Dendritic cell treated with granulocyte-macrophage colony-stimulating factor and Interleukin-4, amounts not matched to agents 40 ng/mL and 50 ng/mL, for 4 days (primary cell): ENCODE results near the gene LSM2.
"Not testable (repeated sequence)": the region's sequence is repeated elsewhere in the genome, so short reads cannot be mapped to it uniquely, and the experiment has no call there.

ENCODE experiments used
- H3K27ac Mint-ChIP-seq: one replicate; pipeline ENCODE4 v1.8.0; 2022; ENCODE audit warnings: mild to moderate bottlenecking, mixed read lengths
- H3K27me3 Mint-ChIP-seq: one replicate; pipeline ENCODE4 v1.8.0; 2022; ENCODE audit warnings: mild to moderate bottlenecking, mixed read lengths
- H3K36me3 Mint-ChIP-seq: one replicate; pipeline ENCODE4 v1.8.0; 2022; ENCODE audit warnings: low read depth, mixed read lengths
- H3K4me1 Mint-ChIP-seq: one replicate; pipeline ENCODE4 v1.8.0; 2022; ENCODE audit warnings: low read depth, mixed read lengths
- H3K4me3 Mint-ChIP-seq: one replicate; pipeline ENCODE4 v1.8.0; 2022; ENCODE audit warnings: mild to moderate bottlenecking, moderate library complexity, mixed read lengths
- H3K9me3 Mint-ChIP-seq: one replicate; pipeline ENCODE4 v1.8.0; 2022; ENCODE audit warnings: mixed read lengths
- intact Hi-C: fragments of 100-400 bp; cut with micrococcal nuclease; formaldehyde crosslinking; loops from one replicate; pipeline ENCODE4 v1.15.0; 2022

The LSM2 gene

DNA sequence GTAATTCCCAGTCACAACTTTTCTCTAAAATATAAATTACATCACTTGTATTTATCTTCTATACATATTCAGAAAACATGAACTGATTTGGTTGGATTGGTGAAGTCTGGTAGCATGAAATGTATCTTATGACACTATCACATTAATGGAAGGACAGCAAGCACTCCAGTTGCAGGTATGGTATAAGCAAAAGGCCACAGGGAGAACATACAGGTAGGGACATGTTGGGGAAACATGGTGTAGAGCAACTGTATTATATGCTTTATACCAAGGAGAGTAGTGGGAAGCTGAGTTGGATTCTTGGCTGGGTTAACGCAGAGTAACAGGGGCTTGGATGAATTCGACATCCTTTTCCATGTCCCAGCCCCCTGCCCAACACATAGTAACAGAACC, 9.8 kb downstream of the LSM2 start:
- H3K27me3 Mint-ChIP-seq: no peaks in the 10 kb centered on the region
- H3K4me3 Mint-ChIP-seq: no peak overlapping the region
- intact Hi-C loops: loop anchor here (1.0 kb wide), 1 partner anchor 9 kb away; the partner anchor contains the start of gene LSM2
- no peak overlapping the region for H3K27ac Mint-ChIP-seq
- peaks cover 60% of the 10 kb centered on the region for H3K36me3 Mint-ChIP-seq
- peaks cover 31% of the 10 kb centered on the region for H3K4me1 Mint-ChIP-seq
- no peaks in the 10 kb centered on the region for H3K9me3 Mint-ChIP-seq

DNA sequence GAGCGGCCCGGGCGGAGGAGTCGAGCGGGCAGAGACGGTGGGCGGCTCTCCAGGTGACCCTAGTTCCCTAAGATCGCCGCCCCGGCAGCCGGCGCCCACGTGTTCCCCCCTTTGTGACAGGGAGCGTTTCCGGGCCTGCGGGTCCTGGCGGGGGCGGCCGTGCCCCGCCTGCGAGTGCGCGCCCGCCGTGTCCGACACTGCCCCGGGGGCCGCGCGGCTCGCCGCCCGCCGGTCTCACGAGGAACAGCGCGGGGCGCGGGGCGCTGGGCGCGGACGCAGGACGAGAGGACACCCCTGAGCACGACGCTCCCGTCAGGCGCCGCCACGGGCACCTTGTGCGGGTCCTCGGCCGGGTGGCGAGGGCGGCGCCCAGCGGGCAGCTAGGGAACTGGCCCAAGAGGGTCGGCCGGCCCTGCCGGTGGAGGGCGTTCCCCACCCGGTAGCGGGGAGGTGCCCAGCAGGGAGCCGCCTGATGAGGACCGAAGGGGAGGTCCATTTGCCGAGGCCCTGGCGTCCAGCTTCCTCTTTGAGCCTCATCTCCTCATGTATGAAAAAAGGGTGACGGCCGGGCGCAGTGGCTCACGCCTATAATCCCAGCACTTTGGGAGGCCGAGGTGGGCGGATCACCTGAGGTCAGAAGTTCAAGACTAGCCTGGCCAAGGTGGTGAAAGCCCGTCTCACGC, 11.0 kb downstream of the LSM2 start, which contains the start of gene VARS1:
Gene VARS1, minus strand, starts transcription at position 137 of the 683 bp plus-strand sequence. CDS start 535 bp downstream, outside the sequence.
- no peaks in the 10 kb centered on the region for H3K9me3 Mint-ChIP-seq
- H3K36me3 Mint-ChIP-seq: peaks cover 63% of the 10 kb centered on the region
- intact Hi-C loops: loop anchor here (1.0 to 2.0 kb wide), 2 partner anchors 11 to 19 kb away; partner anchors contain the start of genes HSPA1A, HSPA1L and LSM2

DNA sequence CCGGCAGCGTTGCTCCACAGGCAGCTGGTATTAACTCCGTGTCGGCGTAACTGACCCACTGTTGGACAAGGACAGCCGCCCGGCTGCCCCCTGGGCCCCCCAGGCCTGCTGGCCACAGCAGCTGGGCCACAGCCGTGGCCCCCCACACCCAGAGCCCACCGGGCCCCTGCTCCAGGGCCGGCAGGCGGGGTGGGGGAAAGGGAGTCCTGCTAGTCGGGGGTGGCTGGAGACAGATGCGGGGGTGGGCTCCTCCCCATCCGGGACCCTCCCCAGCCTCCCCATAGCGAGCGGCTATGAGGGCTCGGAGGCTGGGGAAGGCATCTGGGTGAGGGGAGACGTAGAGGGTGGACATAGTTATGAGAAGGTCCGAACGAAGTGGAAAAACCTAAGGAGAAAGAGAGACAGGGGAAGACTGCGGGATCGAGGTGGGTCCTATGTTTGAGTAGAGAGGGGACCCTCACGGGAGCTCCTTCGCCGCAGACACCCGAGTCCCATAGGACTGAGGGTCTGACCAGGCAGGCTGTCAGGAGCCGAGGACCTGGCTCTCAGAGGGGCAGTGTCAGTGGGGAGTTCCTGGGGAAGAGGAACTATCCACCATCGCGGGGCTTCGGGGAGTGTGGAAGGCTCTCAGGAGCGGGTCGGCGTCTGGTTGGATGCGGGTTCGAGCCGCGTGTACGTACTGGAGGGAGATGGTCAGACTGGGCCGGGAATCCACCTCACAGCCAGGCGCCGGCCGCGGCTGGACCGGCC, 11.7 kb downstream of the LSM2 start:
- H3K4me1 Mint-ChIP-seq: peaks cover 47% of the 10 kb centered on the region
- peak overlapping the region; percentile 95 for H3K4me3 Mint-ChIP-seq
- H3K9me3 Mint-ChIP-seq: no peaks in the 10 kb centered on the region
- intact Hi-C loops: loop anchor here (2.0 to 5.0 kb wide), 2 partner anchors 20 to 37 kb away; partner anchors contain the start of genes HSPA1A and HSPA1L
- H3K36me3 Mint-ChIP-seq: peaks cover 69% of the 10 kb centered on the region
- H3K27me3 Mint-ChIP-seq: no peaks in the 10 kb centered on the region
- H3K27ac Mint-ChIP-seq: peak overlapping the region; percentile 96

More for the DNA sequence above, 11.0 kb downstream of the LSM2 start, which contains the start of gene VARS1:
- H3K27me3 Mint-ChIP-seq: no peaks in the 10 kb centered on the region
- H3K27ac Mint-ChIP-seq: peak within 1 kb of the TSS; percentile 96
- peak within 1 kb of the TSS; percentile 95 for H3K4me3 Mint-ChIP-seq
- H3K4me1 Mint-ChIP-seq: peaks cover 42% of the 10 kb centered on the region

DNA sequence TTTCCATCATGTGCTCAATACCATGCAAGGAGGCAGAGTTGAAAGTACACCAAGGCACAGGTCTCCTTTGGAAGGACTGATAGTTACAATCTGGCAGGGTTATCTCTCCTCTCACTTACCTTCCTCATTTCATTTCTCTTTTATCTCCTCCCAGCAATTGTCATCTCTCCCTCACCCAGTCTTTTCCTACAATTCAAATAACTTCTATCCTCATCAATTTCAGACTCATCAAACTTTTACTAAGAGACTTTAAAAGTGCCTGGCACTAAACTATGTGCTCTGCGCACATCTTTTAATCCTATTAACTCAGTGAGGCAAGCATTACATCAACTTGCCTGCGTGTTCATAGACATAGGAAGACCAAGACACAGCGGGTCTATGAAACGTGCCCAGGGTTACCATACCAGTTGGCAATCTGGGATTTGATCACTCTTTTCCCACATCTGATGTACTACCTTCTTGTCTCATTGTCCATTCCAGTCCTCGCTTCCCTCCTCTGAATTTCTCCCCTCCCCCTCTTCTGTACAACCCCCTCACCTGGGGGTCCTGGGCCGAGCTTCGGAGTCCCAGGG, 12.4 kb downstream of the LSM2 start:
- peak overlapping the region; percentile 96 for H3K27ac Mint-ChIP-seq
- no peaks in the 10 kb centered on the region for H3K9me3 Mint-ChIP-seq
- H3K27me3 Mint-ChIP-seq: no peaks in the 10 kb centered on the region
- peak overlapping the region; percentile 95 for H3K4me3 Mint-ChIP-seq
- peaks cover 51% of the 10 kb centered on the region for H3K4me1 Mint-ChIP-seq
- H3K36me3 Mint-ChIP-seq: peaks cover 76% of the 10 kb centered on the region
- intact Hi-C loops: loop anchor here (2.0 to 5.0 kb wide), 2 partner anchors 20 to 38 kb away; partner anchors contain the start of genes HSPA1A and HSPA1L

DNA sequence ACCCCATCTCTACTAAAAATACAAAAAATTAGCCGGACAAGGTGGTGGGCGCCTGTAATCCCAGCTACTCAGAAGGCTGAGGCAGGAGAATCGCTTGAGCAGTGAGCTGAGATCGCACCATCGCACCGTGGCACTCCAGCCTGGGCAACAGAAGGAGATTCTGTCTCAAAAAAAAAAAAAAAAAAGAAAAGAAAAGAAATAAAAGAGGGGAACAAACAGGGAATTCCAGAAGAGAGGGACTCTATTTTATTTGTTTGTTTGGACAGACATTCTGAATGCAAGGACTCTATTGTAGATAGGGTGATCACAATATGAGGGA, 12.9 kb downstream of the LSM2 start:
- not testable (repeated sequence) for H3K27me3 Mint-ChIP-seq, H3K4me3 Mint-ChIP-seq, H3K9me3 Mint-ChIP-seq
- intact Hi-C loops: loop anchor here (2.0 to 5.0 kb wide), 2 partner anchors 21 to 38 kb away; partner anchors contain the start of genes HSPA1A and HSPA1L
- Mint-ChIP-seq H3K36me3 (peaks cover 77% of the 10 kb centered on the region), H3K27ac (peak overlapping the region; percentile 96), H3K4me1 (peaks cover 56% of the 10 kb centered on the region)

DNA sequence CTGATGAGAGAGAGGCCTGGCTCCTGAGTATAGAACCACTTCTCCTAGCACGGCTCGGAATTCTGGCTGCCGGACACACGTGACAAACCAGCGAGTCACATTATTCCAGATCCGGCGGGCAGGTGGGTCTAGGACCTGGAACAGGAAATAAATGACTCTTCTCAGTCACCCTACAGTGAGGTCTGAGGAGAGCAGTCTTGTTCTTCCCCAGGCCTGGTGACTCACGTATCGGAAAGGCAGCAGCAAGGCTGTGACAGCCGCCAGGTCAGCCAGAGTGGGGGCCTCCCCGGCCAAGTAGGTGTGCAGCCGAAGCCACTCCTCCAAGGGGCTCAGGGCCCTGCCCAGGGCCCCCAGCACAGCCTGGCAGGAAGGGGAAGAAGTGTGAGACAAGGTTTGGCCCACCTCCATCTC, 14.0 kb downstream of the LSM2 start:
- no peaks in the 10 kb centered on the region for H3K9me3 Mint-ChIP-seq
- no peak overlapping the region for H3K4me3 Mint-ChIP-seq
- H3K27me3 Mint-ChIP-seq: no peaks in the 10 kb centered on the region
- intact Hi-C loops: loop anchor here (5.0 kb wide), 1 partner anchor 40 kb away; no protein-coding TSS in a partner anchor
- peaks cover 69% of the 10 kb centered on the region for H3K36me3 Mint-ChIP-seq
- H3K4me1 Mint-ChIP-seq: peaks cover 56% of the 10 kb centered on the region
- H3K27ac Mint-ChIP-seq: peak overlapping the region; percentile 18

DNA sequence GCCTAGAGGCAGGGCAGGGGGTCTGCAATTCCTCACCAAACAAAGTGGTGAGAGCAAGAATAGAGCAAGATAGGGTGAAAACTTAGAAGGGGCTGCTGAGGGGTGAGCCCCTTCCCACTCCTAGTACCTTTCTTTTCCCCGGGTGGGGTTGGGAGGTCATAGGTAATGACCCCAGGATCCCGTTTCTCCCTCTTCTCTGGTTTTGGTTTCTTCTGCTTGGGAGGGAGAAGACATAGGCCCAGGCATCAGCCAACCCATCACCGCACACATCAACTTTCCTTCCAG, 14.7 kb downstream of the LSM2 start:
- no peak overlapping the region for H3K27ac Mint-ChIP-seq
- H3K36me3 Mint-ChIP-seq: peaks cover 69% of the 10 kb centered on the region
- peaks cover 56% of the 10 kb centered on the region for H3K4me1 Mint-ChIP-seq
- intact Hi-C loops: loop anchor here (5.0 kb wide), 1 partner anchor 40 kb away; no protein-coding TSS in a partner anchor
- no peak overlapping the region for H3K4me3 Mint-ChIP-seq
- H3K9me3 Mint-ChIP-seq: no peaks in the 10 kb centered on the region
- no peaks in the 10 kb centered on the region for H3K27me3 Mint-ChIP-seq

DNA sequence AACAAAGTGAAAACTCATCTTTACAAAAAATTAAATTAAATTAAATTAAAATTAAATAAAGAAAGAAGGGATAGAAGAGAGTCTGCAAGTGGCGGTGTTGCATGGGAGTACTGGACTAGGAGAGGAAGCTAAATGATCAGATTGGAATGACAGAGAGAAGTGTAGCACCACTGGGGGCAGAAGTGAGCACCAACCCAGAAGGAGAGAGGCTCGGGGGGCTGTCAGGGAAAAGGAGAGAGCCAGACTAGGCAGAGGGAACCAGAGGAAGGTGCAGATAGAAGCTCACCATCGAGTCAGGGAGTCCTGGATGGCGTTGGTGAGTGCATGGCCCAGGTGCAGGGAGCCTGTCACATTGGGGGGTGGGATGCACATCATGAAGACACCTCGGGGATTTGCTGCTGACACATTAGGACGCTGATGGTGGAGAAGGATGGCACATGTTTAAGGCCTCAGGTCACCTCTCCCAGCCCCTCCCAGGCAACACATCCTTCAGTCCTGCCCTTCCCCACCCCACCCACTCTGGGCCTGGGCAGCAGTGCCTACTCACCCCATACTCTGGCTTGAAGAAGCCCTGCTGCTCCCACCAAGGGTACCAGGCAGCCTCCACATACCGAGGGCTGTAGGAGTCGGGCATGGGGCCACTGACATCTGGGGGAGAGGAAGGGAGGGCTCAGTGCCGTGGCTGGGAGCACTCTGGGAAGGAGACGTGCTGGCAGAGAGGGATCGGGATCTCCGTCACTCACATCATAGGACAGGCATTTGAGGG, 15.3 kb downstream of the LSM2 start:
- H3K27me3 Mint-ChIP-seq: no peaks in the 10 kb centered on the region
- no peaks in the 10 kb centered on the region for H3K9me3 Mint-ChIP-seq
- H3K36me3 Mint-ChIP-seq: peaks cover 71% of the 10 kb centered on the region
- H3K4me3 Mint-ChIP-seq: no peak overlapping the region
- peaks cover 56% of the 10 kb centered on the region for H3K4me1 Mint-ChIP-seq
- peak overlapping the region; percentile 88 for H3K27ac Mint-ChIP-seq
- intact Hi-C loops: loop anchor here (5.0 kb wide), 1 partner anchor 41 kb away; no protein-coding TSS in a partner anchor

DNA sequence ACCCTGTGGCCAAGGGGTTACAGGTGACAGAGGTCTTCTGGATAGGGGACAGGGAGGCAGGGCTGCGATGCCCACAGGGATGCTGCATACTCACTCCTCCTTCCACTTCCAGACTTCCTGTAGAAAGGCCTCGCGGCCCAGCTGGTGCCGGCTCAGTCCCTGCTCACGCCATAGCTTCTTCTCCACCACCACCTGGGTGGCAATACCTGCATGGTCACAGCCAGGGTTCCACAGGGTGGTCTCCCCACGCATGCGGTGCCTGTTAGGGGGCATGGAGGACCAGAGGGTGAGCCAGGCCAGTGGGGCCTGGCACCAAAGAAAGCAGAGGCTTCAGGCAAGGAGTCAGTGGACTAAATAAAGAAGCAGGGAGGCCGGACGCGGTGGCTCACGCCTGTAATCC, 21.3 kb downstream of the LSM2 start:
- H3K36me3 Mint-ChIP-seq: peaks cover 83% of the 10 kb centered on the region
- intact Hi-C loops: no loop called here
- H3K27me3 Mint-ChIP-seq: no peaks in the 10 kb centered on the region
- no peaks in the 10 kb centered on the region for H3K9me3 Mint-ChIP-seq
- H3K4me1 Mint-ChIP-seq: peaks cover 11% of the 10 kb centered on the region
- H3K27ac Mint-ChIP-seq: no peak overlapping the region
- no peak overlapping the region for H3K4me3 Mint-ChIP-seq

DNA sequence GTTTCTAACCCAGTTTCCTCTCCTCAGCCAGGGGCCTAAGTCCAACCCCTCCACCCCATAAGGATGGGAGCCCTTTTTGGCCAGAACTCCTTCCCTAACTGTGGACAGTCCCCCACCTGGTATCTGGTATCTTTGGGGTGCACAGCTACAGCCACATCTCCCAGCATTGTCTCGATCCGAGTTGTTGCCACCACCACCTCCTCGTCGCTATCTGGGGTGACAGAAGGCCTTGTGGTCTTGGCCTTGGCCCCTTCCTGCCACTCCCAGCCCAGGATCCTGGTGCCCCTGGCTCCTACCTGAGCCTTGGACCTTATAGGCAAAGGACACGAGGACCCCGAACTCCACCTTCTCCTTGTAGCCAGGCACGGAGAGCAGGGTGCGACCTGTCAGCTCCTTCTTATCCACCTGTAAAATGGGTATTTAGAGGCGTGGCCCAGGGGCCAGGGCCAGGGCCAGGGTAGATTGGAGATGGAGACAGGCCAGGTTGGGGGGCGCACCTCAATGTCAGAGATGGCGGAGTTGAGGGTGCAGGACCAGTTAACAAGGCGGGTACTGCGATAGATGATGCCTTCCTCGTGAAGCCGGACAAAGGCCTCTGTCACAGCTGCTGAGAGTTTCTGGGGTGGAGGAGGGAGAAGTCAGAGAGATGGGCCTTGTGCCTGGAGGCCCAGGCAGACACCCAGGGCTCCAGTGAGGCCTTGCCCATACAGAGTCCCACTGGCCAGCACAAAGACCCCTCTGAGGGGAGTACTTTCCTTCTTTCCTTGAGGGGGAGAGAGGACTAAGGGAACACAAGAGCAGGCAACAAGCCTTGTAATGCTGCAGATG, 22.5 kb downstream of the LSM2 start:
- no peak overlapping the region for H3K4me3 Mint-ChIP-seq
- no peak overlapping the region for H3K27ac Mint-ChIP-seq
- intact Hi-C loops: no loop called here
- peaks cover 4% of the 10 kb centered on the region for H3K4me1 Mint-ChIP-seq
- H3K36me3 Mint-ChIP-seq: peaks cover 84% of the 10 kb centered on the region
- H3K27me3 Mint-ChIP-seq: no peaks in the 10 kb centered on the region
- no peaks in the 10 kb centered on the region for H3K9me3 Mint-ChIP-seq

DNA sequence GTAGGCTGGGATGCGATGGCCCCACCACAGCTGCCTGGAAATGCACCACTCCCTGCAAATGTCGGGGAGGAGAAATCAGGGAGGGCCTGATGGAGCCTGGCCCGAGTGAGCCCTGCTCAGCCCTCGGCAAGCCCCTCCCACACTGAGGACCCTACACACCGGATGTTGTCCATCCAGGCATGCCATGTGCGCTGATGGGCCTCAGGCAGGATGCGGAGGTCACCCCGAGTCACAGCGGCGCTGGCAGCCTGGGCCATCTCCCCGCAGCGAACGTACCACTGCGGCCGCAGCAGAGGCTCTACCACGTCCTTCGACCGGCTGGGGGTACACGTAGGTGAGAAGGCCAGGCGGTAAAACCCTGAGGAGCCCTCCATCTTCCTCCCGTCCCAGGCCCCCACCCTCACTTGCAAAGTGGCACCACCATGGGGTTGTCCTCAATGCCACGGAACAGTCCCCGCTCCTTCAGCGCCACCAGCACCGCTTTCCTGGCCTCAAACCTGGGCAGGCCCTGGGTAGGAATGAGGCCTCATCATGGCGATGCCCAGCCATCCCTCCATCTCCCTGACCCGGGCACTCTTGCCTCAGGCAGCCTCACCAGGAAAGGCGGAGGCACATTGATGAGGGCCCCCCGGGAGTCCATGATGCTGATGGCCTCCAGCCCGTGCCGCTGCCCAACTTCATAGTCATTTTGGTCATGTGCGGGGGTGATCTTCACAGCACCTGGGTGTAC, 24.5 kb downstream of the LSM2 start:
- no peaks in the 10 kb centered on the region for H3K9me3 Mint-ChIP-seq
- intact Hi-C loops: no loop called here
- H3K4me3 Mint-ChIP-seq: no peak overlapping the region
- peaks cover 93% of the 10 kb centered on the region for H3K36me3 Mint-ChIP-seq
- no peaks in the 10 kb centered on the region for H3K27me3 Mint-ChIP-seq
- H3K4me1 Mint-ChIP-seq: peaks cover 13% of the 10 kb centered on the region
- no peak overlapping the region for H3K27ac Mint-ChIP-seq

DNA sequence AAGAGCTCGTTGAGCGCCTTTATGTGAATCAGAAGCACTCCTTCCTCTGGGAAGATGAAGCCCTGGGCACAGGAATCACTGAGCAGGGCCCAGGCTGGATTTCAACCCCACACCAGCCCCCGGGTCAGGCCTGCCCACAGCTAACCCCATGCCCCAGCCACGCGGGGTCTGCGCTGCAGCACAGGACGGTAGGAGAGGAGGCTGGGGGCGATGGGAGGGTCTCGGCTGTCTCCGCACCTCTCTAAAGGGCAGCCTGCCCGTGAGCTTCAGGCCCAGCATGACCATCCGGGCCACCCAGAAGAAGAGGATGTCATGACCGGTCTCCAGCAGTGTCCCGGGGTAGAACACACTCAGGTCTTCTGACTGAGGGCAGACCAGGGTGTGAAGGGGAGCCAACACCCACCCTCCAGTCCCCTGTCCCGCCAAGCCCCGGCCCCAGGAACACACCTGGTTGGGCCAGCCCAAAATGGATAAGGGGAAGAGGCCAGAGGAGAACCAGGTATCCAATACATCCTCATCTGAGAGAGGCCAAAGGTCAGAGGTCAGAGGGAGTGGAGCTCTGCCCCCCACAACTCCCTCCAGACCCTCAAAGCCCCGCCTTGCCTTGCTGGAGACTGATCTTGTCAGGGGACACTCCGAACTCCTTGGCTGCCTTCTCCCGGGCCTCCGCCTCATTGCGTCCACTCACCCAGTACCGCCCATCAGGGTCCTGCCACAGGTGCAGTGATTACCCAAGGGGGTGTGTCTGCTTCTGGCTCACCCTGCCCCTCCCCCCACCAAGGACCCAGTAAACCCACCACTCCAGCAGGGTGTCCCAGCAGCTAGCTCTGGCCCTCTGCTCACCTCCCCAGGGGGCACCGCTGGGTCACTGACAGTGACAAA, 25.3 kb downstream of the LSM2 start:
- Mint-ChIP-seq H3K4me1 (peaks cover 21% of the 10 kb centered on the region), H3K27me3 (peaks cover 1% of the 10 kb centered on the region), H3K27ac (no peak overlapping the region), H3K36me3 (peaks cover 85% of the 10 kb centered on the region), H3K4me3 (no peak overlapping the region), H3K9me3 (no peaks in the 10 kb centered on the region)
- intact Hi-C loops: no loop called here
